Kidney (tissue), 14 donors: ENCODE measurements around the gene ZNF157. TPM values are rescaled to one million over a fixed set of nuclear protein-coding genes. Genes with fewer than 3 reads are reported as not detected.

Experiments used
- DNase-seq, 5 donors: peaks; one replicate each; pipeline ENCODE4 v3.0.0-alpha.2; 2013 to 2020
- FAIRE-seq: peaks from 2 replicates; lab custom pipeline; 2012; peaks lifted over from hg19 to GRCh38; lab: Jason Lieb, UNC
- H3K27ac ChIP-seq, 2 donors: one replicate each; pipeline ENCODE4 v1.7.0; 2013; ENCODE audit warnings: low read depth in 2 of 2, low read length in 2 of 2, inconsistent platforms in 1 of 2
- H3K27me3 ChIP-seq: one replicate; pipeline ENCODE4 v1.7.1; 2013; ENCODE audit warnings: low read length, inconsistent platforms; ENCODE audit not compliant: control insufficient read depth, insufficient read depth
- H3K36me3 ChIP-seq, 3 donors: one replicate each; pipeline versions ENCODE4 v1.7.0 to v1.7.1; 2013; ENCODE audit warnings: low read length in 3 of 3, control low read depth in 1 of 3, inconsistent platforms in 1 of 3; ENCODE audit not compliant: insufficient read depth in 3 of 3, control insufficient read depth in 2 of 3
- H3K4me1 ChIP-seq, 3 donors: one replicate each; pipeline versions ENCODE4 v1.7.0 to v1.7.1; 2013; ENCODE audit warnings: low read length in 3 of 3, inconsistent platforms in 1 of 3, low read depth in 1 of 3; ENCODE audit not compliant: control insufficient read depth in 2 of 3, insufficient read depth in 2 of 3
- H3K4me3 ChIP-seq, 3 donors: one replicate each; pipeline versions ENCODE4 v1.7.0 to v1.8.1; 2013; ENCODE audit warnings: low read length in 3 of 3, control low read depth in 1 of 3, inconsistent platforms in 1 of 3
- H3K9ac ChIP-seq, 3 donors: one replicate each; pipeline versions ENCODE4 v1.7.0 to v1.7.1; 2013; ENCODE audit warnings: low read length in 3 of 3, control low read depth in 1 of 3, inconsistent platforms in 1 of 3
- H3K9me3 ChIP-seq, 3 donors: one replicate each; pipeline versions ENCODE4 v1.7.0 to v1.7.1; 2013; ENCODE audit warnings: low read length in 3 of 3, control low read depth in 1 of 3, inconsistent platforms in 1 of 3; ENCODE audit not compliant: control insufficient read depth in 2 of 3, insufficient read depth in 1 of 3
- intact Hi-C: fragments of 100-400 bp; cut with DNase I; formaldehyde crosslinking; loops from one replicate; pipeline ENCODE4 v1.11.1; 2022
- polyA plus RNA-seq: library from polyadenylated mRNA; stranded (reverse); fragments of 350-450 nt; fragmentation: Illumina TruSeq; extraction: RNeasy Lipid Tissue Mini Kit (QIAGEN cat#74804); gene quantifications from one replicate; pipeline ENCODE4 v1.2.3, GENCODE V29; 2014; ENCODE audit warnings: low read depth, low replicate concordance; ENCODE audit not compliant: insufficient read depth
- total RNA-seq: library from RNA; stranded (reverse); fragmentation: NEBNext Ultra II Directional; extraction: Animal tissue kit (Norgen Biotek cat#: 25700); gene quantifications from one replicate; pipeline ENCODE4 v1.2.1, GENCODE V29; 2021
- TF ChIP-seq, protein P1 (sequence below): IDR thresholded peaks from 3 replicates; pipeline ENCODE4 v1.5.1; 2012; ENCODE audit warnings: mild to moderate bottlenecking, moderate library complexity, borderline replicate concordance; ENCODE audit not compliant: insufficient read depth; ENCODE audit errors: extremely low read depth
- donor health status: control.
- donor health status: control.
- donor health status: control.
- donor health status: control.
- donor health status: control.
- donor health status: DM: yes; HTN: yes; CAD: no.
- donor health status: Normal renal cell carcinoma (clear cell type).

Gene ZNF157
- total and polyA plus RNA-seq, 2 donors from 2014 or later = 0.17 to 0.57 TPM

GRCh38 chrX:47390780-47391179, 20.4 kb downstream of the ZNF157 start:
- TF ChIP-seq, protein P1, sequence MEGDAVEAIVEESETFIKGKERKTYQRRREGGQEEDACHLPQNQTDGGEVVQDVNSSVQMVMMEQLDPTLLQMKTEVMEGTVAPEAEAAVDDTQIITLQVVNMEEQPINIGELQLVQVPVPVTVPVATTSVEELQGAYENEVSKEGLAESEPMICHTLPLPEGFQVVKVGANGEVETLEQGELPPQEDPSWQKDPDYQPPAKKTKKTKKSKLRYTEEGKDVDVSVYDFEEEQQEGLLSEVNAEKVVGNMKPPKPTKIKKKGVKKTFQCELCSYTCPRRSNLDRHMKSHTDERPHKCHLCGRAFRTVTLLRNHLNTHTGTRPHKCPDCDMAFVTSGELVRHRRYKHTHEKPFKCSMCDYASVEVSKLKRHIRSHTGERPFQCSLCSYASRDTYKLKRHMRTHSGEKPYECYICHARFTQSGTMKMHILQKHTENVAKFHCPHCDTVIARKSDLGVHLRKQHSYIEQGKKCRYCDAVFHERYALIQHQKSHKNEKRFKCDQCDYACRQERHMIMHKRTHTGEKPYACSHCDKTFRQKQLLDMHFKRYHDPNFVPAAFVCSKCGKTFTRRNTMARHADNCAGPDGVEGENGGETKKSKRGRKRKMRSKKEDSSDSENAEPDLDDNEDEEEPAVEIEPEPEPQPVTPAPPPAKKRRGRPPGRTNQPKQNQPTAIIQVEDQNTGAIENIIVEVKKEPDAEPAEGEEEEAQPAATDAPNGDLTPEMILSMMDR = no peak
- intact Hi-C loops = no loop called here
- no peak for FAIRE-seq

GRCh38 chrX:47413179-47413594, 42.8 kb downstream of the ZNF157 start:
- no peak overlapping the region for H3K4me3 ChIP-seq
- H3K27ac ChIP-seq = no peak overlapping the region
- H3K27me3 ChIP-seq = no peaks in the 10 kb centered on the region
- no peak for FAIRE-seq
- intact Hi-C loops = no loop called here
- H3K4me1 ChIP-seq = no peaks in the 10 kb centered on the region
- peaks cover 0 to 14% (median 6%) of the 10 kb centered on the region in 3 donors for H3K9me3 ChIP-seq
- TF ChIP-seq, protein P1 = no peak
- DNase-seq = no peak
- no peaks in the 10 kb centered on the region for H3K36me3 ChIP-seq
- no peak overlapping the region for H3K9ac ChIP-seq

More at GRCh38 chrX:47390780-47391179, 20.4 kb downstream of the ZNF157 start:
- no peaks in the 10 kb centered on the region for H3K36me3 ChIP-seq
- H3K4me1 ChIP-seq = no peaks in the 10 kb centered on the region
- H3K9me3 ChIP-seq = no peaks in the 10 kb centered on the region
- no peak overlapping the region for H3K27ac ChIP-seq
- no peak overlapping the region for H3K4me3 ChIP-seq
- no peaks in the 10 kb centered on the region for H3K27me3 ChIP-seq
- H3K9ac ChIP-seq = no peak overlapping the region
- no peak for DNase-seq

DNA sequence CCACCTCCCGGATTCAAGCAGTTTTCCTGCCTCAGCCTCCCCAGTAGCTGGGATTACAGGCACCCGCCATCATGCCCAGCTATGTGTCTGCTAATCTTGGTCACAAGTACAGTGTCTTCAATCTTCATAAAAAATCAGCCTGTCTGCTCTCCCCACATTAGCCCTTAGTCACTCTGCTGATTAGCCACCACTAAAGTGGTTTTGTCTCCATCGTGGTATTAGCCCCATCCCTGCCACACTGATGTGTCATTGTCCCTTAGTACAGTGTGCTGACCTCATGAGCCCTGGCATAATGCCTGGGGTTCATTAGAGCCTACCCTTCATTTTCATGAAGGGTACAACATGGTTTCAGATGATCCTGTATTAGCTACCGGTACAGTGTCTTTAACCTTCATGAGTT, 49.9 kb downstream of the ZNF157 start:
- intact Hi-C loops = no loop called here
- TF ChIP-seq, protein P1 = no peak
- H3K27ac ChIP-seq = no peak overlapping the region
- H3K27me3 ChIP-seq = no peaks in the 10 kb centered on the region
- no peaks in the 10 kb centered on the region for H3K36me3 ChIP-seq
- no peak for FAIRE-seq
- no peak overlapping the region for H3K4me3 ChIP-seq
- no peaks in the 10 kb centered on the region for H3K9me3 ChIP-seq
- DNase-seq = no peak
- H3K4me1 ChIP-seq = no peaks in the 10 kb centered on the region
- no peak overlapping the region for H3K9ac ChIP-seq

DNA sequence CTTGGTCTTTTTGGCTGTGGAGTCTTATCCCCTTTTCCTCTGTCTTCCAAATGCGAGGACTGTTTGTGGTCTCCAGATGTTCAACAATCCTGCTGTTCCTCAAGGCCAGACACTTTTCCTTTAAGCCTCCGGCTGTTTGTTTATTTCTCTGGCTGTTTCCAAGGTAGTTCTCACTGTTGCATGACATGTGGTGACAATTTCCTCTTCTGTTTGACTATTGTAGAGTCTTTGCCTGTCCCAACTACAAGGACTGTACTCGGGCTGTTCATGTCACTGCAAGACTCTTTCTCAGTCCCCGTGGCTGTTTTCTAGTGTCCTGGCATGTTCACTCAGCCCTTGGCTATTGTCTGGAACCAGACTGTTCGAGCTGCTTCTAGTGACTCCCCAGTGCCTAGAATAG, 50.6 kb downstream of the ZNF157 start:
- DNase-seq (no peak), FAIRE-seq (no peak)
- TF ChIP-seq, protein P1 = no peak
- Histone ChIP-seq H3K27ac (no peak overlapping the region), H3K36me3 (no peaks in the 10 kb centered on the region), H3K9me3 (no peaks in the 10 kb centered on the region), H3K9ac (no peak overlapping the region), H3K4me3 (no peak overlapping the region), H3K4me1 (no peaks in the 10 kb centered on the region), H3K27me3 (no peaks in the 10 kb centered on the region)
- intact Hi-C loops = no loop called here
